Liver (tissue), 3 donors: ENCODE results near the gene LYRM1.

ENCODE experiments used
- ATF3 ChIP-seq: IDR thresholded peaks from 2 replicates; pipeline ENCODE4 v1.6.1; 2016; ENCODE audit warnings: antibody characterized with exemption
- CTCF ChIP-seq: fragments of 150-350 bp; IDR thresholded peaks from 2 replicates; pipeline ENCODE4 v1.5.1; 2017; ENCODE audit warnings: improper control_type of control experiment, low read depth, low read length; ENCODE audit not compliant: missing input control
- EGR1 ChIP-seq, 2 donors: IDR thresholded peaks; 2 replicates each; pipeline ENCODE4 v1.6.1; 2016 to 2018; ENCODE audit warnings: antibody characterized with exemption in 2 of 2, low read depth in 2 of 2
- FOXA1 ChIP-seq: IDR thresholded peaks from 2 replicates; pipeline ENCODE4 v1.6.1; 2016; ENCODE audit warnings: antibody characterized with exemption
- GABPA ChIP-seq, 2 donors: IDR thresholded peaks in 1 of 2; conservative IDR thresholded peaks in 1 of 2; 2 replicates each; pipeline ENCODE4 v1.6.1; 2016; ENCODE audit warnings: antibody characterized with exemption in 2 of 2, mild to moderate bottlenecking in 1 of 2, moderate library complexity in 1 of 2
- JUND ChIP-seq, 2 donors: IDR thresholded peaks; 2 replicates each; pipeline ENCODE4 v1.6.1; 2016; ENCODE audit warnings: antibody characterized with exemption in 2 of 2
- RAD21 ChIP-seq, 2 donors: IDR thresholded peaks; 2 replicates each; pipeline ENCODE4 v1.6.1; 2016; ENCODE audit warnings: antibody characterized with exemption in 2 of 2, mild to moderate bottlenecking in 2 of 2
- REST ChIP-seq: IDR thresholded peaks from 2 replicates; pipeline ENCODE4 v1.6.1; 2016; ENCODE audit warnings: antibody characterized with exemption, mild to moderate bottlenecking
- SP1 ChIP-seq: IDR thresholded peaks from 2 replicates; pipeline ENCODE4 v1.6.1; 2018; ENCODE audit warnings: antibody characterized with exemption, mild to moderate bottlenecking
- TAF1 ChIP-seq: conservative IDR thresholded peaks from 2 replicates; pipeline ENCODE4 v1.6.1; 2016; ENCODE audit warnings: antibody characterized with exemption, mild to moderate bottlenecking
- YY1 ChIP-seq: IDR thresholded peaks from 2 replicates; pipeline ENCODE4 v1.6.1; 2016; ENCODE audit warnings: antibody characterized with exemption, mild to moderate bottlenecking
- TF ChIP-seq, protein P1 (sequence below): IDR thresholded peaks from 2 replicates; pipeline ENCODE4 v1.6.1; 2016; ENCODE audit warnings: antibody characterized with exemption
- donor health status: healthy.
- donor health status: healthy.

DNA sequence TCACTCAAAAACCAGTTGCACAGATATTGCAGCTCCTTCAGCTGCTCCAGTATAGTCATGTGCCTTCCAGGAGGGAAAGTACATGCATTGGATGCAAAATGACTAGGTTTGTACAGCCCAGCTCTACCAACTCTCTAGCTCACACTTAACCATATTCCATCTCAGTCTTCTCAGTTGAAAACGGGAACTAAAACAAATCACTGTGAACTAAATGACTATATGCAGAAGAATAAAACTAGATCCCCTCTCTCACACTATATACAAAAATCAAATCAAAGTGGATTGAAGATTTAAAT lies 25.3 kb upstream of the LYRM1 start:
- TF ChIP-seq CTCF (no peak), ATF3 (no peak), JUND (IDR thresholded peaks at IDR 0.05) (no peak), REST (no peak), YY1 (no peak), TAF1 (no peak), SP1 (no peak), GABPA (IDR thresholded peaks at IDR 0.05 in 1 of 2, conservative IDR thresholded peaks at IDR 0.05 in 1 of 2) (no peak), RAD21 (IDR thresholded peaks at IDR 0.05) (no peak), EGR1 (IDR thresholded peaks at IDR 0.05; ENCODE audit: low read depth in 2 of 2) (no peak), FOXA1 (no peak)
- TF ChIP-seq, protein P1, sequence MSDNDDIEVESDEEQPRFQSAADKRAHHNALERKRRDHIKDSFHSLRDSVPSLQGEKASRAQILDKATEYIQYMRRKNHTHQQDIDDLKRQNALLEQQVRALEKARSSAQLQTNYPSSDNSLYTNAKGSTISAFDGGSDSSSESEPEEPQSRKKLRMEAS, result no peak
